ENCODE results near the gene RAP1A.

DNA sequence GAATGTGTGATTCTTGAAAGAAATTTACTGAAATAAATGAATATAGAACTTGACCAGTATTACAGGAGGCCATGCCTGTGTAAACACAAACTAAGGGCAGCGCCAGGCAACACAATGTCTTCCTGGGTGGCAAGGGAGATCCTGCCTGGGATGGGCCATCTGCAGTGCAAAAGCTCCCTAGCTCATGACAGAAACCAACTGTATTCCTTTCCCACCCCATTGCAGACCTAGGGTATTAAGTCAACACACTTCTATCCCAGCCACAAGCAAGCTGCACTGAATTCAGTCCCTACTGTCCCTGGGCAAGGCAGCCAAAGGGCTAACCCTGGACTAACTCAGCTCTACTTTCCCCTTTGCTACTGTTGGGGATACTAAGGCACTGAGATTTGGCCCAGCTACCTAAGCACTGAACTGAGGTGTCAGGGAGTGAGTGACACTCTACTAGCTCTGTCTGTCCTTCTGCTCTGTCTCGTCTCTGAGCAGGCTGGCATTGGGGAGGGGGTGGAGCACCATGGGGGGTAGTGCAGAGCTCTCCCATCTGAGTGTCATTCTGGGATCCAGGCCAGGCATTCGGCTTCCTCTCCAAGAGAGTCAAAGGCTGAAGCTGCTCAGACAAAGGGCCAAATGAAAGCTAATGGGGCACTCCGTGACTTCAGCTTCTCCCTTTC is 117.1 kb downstream of the RAP1A start:
- TF ChIP-seq, protein P1, sequence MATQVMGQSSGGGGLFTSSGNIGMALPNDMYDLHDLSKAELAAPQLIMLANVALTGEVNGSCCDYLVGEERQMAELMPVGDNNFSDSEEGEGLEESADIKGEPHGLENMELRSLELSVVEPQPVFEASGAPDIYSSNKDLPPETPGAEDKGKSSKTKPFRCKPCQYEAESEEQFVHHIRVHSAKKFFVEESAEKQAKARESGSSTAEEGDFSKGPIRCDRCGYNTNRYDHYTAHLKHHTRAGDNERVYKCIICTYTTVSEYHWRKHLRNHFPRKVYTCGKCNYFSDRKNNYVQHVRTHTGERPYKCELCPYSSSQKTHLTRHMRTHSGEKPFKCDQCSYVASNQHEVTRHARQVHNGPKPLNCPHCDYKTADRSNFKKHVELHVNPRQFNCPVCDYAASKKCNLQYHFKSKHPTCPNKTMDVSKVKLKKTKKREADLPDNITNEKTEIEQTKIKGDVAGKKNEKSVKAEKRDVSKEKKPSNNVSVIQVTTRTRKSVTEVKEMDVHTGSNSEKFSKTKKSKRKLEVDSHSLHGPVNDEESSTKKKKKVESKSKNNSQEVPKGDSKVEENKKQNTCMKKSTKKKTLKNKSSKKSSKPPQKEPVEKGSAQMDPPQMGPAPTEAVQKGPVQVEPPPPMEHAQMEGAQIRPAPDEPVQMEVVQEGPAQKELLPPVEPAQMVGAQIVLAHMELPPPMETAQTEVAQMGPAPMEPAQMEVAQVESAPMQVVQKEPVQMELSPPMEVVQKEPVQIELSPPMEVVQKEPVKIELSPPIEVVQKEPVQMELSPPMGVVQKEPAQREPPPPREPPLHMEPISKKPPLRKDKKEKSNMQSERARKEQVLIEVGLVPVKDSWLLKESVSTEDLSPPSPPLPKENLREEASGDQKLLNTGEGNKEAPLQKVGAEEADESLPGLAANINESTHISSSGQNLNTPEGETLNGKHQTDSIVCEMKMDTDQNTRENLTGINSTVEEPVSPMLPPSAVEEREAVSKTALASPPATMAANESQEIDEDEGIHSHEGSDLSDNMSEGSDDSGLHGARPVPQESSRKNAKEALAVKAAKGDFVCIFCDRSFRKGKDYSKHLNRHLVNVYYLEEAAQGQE (IDR thresholded peaks at IDR 0.05; ENCODE audit: low read depth) = no peak
- no peak for TF ChIP-seq ZBTB7A (IDR thresholded peaks at IDR 0.05; ENCODE audit: low read depth)
- TF ChIP-seq TEAD4 (IDR thresholded peaks at IDR 0.05) = no peak
- no peak for TF ChIP-seq TAF1 (IDR thresholded peaks at IDR 0.05; ENCODE audit: low read depth)
- TF ChIP-seq CREB1 (IDR thresholded peaks at IDR 0.05; ENCODE audit: low read depth) = no peak
- TF ChIP-seq NFIC (IDR thresholded peaks at IDR 0.05) = no peak
- TF ChIP-seq RAD21 (IDR thresholded peaks at IDR 0.05; ENCODE audit: low read depth) = no peak
- TF ChIP-seq, protein P2, sequence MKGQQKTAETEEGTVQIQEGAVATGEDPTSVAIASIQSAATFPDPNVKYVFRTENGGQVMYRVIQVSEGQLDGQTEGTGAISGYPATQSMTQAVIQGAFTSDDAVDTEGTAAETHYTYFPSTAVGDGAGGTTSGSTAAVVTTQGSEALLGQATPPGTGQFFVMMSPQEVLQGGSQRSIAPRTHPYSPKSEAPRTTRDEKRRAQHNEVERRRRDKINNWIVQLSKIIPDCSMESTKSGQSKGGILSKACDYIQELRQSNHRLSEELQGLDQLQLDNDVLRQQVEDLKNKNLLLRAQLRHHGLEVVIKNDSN (IDR thresholded peaks at IDR 0.05) = no peak
- no peak for TF ChIP-seq TCF12 (IDR thresholded peaks at IDR 0.05; ENCODE audit: low read depth)
- TF ChIP-seq EP300 (IDR thresholded peaks at IDR 0.05; ENCODE audit: borderline replicate concordance) = no peak
- no peak for TF ChIP-seq FOXM1 (IDR thresholded peaks at IDR 0.05; ENCODE audit: borderline replicate concordance, low read depth)
- TF ChIP-seq YY1 (IDR thresholded peaks at IDR 0.05; ENCODE audit: low read depth) = no peak
- TF ChIP-seq, protein P3, sequence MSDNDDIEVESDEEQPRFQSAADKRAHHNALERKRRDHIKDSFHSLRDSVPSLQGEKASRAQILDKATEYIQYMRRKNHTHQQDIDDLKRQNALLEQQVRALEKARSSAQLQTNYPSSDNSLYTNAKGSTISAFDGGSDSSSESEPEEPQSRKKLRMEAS (IDR thresholded peaks at IDR 0.05) = no peak
- TF ChIP-seq EGR1 (IDR thresholded peaks at IDR 0.05) = no peak
